Measurements from ENCODE around the gene FADS6.
A peak's percentile ranks its signal among the peaks of the same experiment; 100 is the strongest.

FADS6 gene

GRCh38 chr17:74864297-74864865, 29.1 kb downstream of the FADS6 start:
- H3K27me3 ChIP-seq (ENCODE audit: insufficient read depth, insufficient read length) = peaks cover 27% of the 10 kb centered on the region
- no peak overlapping the region for H3K4me3 ChIP-seq (ENCODE audit: insufficient read length, low read depth)
- no peak for DNase-seq (ENCODE audit: low read depth, low spot score)
- H3K9me3 ChIP-seq (ENCODE audit: insufficient read depth, low read length) = no peaks in the 10 kb centered on the region
- TF ChIP-seq SUZ12 (IDR thresholded peaks at IDR 0.05; ENCODE audit: extremely low read depth, insufficient read depth, insufficient read length) = no peak
- no peak for TF ChIP-seq ZNF274 (IDR thresholded peaks at IDR 0.05; ENCODE audit: low read depth, low read length)
- TF ChIP-seq YY1 (IDR thresholded peaks at IDR 0.05; ENCODE audit: insufficient read depth, insufficient read length) = no peak
- H3K4me1 ChIP-seq (ENCODE audit: insufficient read depth, insufficient read length) = peaks cover 18% of the 10 kb centered on the region
- H3K36me3 ChIP-seq (ENCODE audit: insufficient read depth, insufficient read length, low read length) = peaks cover 51% of the 10 kb centered on the region
- peak overlapping the region; percentile 50 for H3K9ac ChIP-seq (ENCODE audit: insufficient read length, low read depth)

GRCh38 chr17:74863420-74864296, 29.8 kb downstream of the FADS6 start:
- peaks cover 18% of the 10 kb centered on the region for H3K4me1 ChIP-seq (ENCODE audit: insufficient read depth, insufficient read length)
- peak overlapping the region; percentile 32 for H3K9ac ChIP-seq (ENCODE audit: insufficient read length, low read depth)
- peaks cover 45% of the 10 kb centered on the region for H3K36me3 ChIP-seq (ENCODE audit: insufficient read depth, insufficient read length, low read length)
- no peak for DNase-seq (ENCODE audit: low read depth, low spot score)
- H3K9me3 ChIP-seq (ENCODE audit: insufficient read depth, low read length) = no peaks in the 10 kb centered on the region
- H3K27me3 ChIP-seq (ENCODE audit: insufficient read depth, insufficient read length) = peaks cover 34% of the 10 kb centered on the region
- H3K4me3 ChIP-seq (ENCODE audit: insufficient read length, low read depth) = no peak overlapping the region
- TF ChIP-seq SUZ12 (IDR thresholded peaks at IDR 0.05; ENCODE audit: extremely low read depth, insufficient read depth, insufficient read length) (no peak), YY1 (IDR thresholded peaks at IDR 0.05; ENCODE audit: insufficient read depth, insufficient read length) (no peak), ZNF274 (IDR thresholded peaks at IDR 0.05; ENCODE audit: low read depth, low read length) (no peak)

GRCh38 chr17:74862919-74863318, 30.5 kb downstream of the FADS6 start:
- H3K9ac ChIP-seq (ENCODE audit: insufficient read length, low read depth) = peak overlapping the region; percentile 32
- TF ChIP-seq YY1 (IDR thresholded peaks at IDR 0.05; ENCODE audit: insufficient read depth, insufficient read length) (no peak), ZNF274 (IDR thresholded peaks at IDR 0.05; ENCODE audit: low read depth, low read length) (no peak), SUZ12 (IDR thresholded peaks at IDR 0.05; ENCODE audit: extremely low read depth, insufficient read depth, insufficient read length) (no peak)
- H3K36me3 ChIP-seq (ENCODE audit: insufficient read depth, insufficient read length, low read length) = peaks cover 39% of the 10 kb centered on the region
- H3K4me1 ChIP-seq (ENCODE audit: insufficient read depth, insufficient read length) = peaks cover 18% of the 10 kb centered on the region
- H3K9me3 ChIP-seq (ENCODE audit: insufficient read depth, low read length) = no peaks in the 10 kb centered on the region
- no peak for DNase-seq (ENCODE audit: low read depth, low spot score)
- peaks cover 39% of the 10 kb centered on the region for H3K27me3 ChIP-seq (ENCODE audit: insufficient read depth, insufficient read length)
- no peak overlapping the region for H3K4me3 ChIP-seq (ENCODE audit: insufficient read length, low read depth)

GRCh38 chr17:74862108-74862901, 31.1 kb downstream of the FADS6 start:
- Histone ChIP-seq H3K4me1 (ENCODE audit: insufficient read depth, insufficient read length) (peaks cover 18% of the 10 kb centered on the region), H3K4me3 (ENCODE audit: insufficient read length, low read depth) (peak overlapping the region; percentile 32), H3K9me3 (ENCODE audit: insufficient read depth, low read length) (no peaks in the 10 kb centered on the region), H3K9ac (ENCODE audit: insufficient read length, low read depth) (peak overlapping the region; percentile 61), H3K27me3 (ENCODE audit: insufficient read depth, insufficient read length) (peaks cover 45% of the 10 kb centered on the region), H3K36me3 (ENCODE audit: insufficient read depth, insufficient read length, low read length) (peaks cover 36% of the 10 kb centered on the region)
- DNase-seq (ENCODE audit: low read depth, low spot score) = no peak
- no peak for TF ChIP-seq ZNF274 (IDR thresholded peaks at IDR 0.05; ENCODE audit: low read depth, low read length)
- no peak for TF ChIP-seq YY1 (IDR thresholded peaks at IDR 0.05; ENCODE audit: insufficient read depth, insufficient read length)
- no peak for TF ChIP-seq SUZ12 (IDR thresholded peaks at IDR 0.05; ENCODE audit: extremely low read depth, insufficient read depth, insufficient read length)

- H3K4me1 ChIP-seq (ENCODE audit: insufficient read depth, insufficient read length) = peaks cover 18% of the 10 kb centered on the region
- H3K27me3 ChIP-seq (ENCODE audit: insufficient read depth, insufficient read length) = peaks cover 51% of the 10 kb centered on the region
Measured at GRCh38 chr17:74861662-74862107, 31.7 kb downstream of the FADS6 start.

GRCh38 chr17:74860872-74861661, 32.4 kb downstream of the FADS6 start:
- Histone ChIP-seq H3K9ac (ENCODE audit: insufficient read length, low read depth) (peak overlapping the region; percentile 76), H3K27me3 (ENCODE audit: insufficient read depth, insufficient read length) (peaks cover 54% of the 10 kb centered on the region), H3K4me1 (ENCODE audit: insufficient read depth, insufficient read length) (peaks cover 18% of the 10 kb centered on the region), H3K4me3 (ENCODE audit: insufficient read length, low read depth) (peak overlapping the region; percentile 32), H3K9me3 (ENCODE audit: insufficient read depth, low read length) (no peaks in the 10 kb centered on the region), H3K36me3 (ENCODE audit: insufficient read depth, insufficient read length, low read length) (peaks cover 28% of the 10 kb centered on the region)
- peak; percentile 2 for TF ChIP-seq SUZ12 (IDR thresholded peaks at IDR 0.05; ENCODE audit: extremely low read depth, insufficient read depth, insufficient read length)
- no peak for TF ChIP-seq YY1 (IDR thresholded peaks at IDR 0.05; ENCODE audit: insufficient read depth, insufficient read length)
- TF ChIP-seq ZNF274 (IDR thresholded peaks at IDR 0.05; ENCODE audit: low read depth, low read length) = no peak
- no peak for DNase-seq (ENCODE audit: low read depth, low spot score)

More at GRCh38 chr17:74861662-74862107, 31.7 kb downstream of the FADS6 start:
- TF ChIP-seq YY1 (IDR thresholded peaks at IDR 0.05; ENCODE audit: insufficient read depth, insufficient read length) = no peak
- TF ChIP-seq ZNF274 (IDR thresholded peaks at IDR 0.05; ENCODE audit: low read depth, low read length) = no peak
- TF ChIP-seq SUZ12 (IDR thresholded peaks at IDR 0.05; ENCODE audit: extremely low read depth, insufficient read depth, insufficient read length) = no peak
- H3K9me3 ChIP-seq (ENCODE audit: insufficient read depth, low read length) = no peaks in the 10 kb centered on the region
- H3K4me3 ChIP-seq (ENCODE audit: insufficient read length, low read depth) = peak overlapping the region; percentile 32
- DNase-seq (ENCODE audit: low read depth, low spot score) = no peak
- peaks cover 34% of the 10 kb centered on the region for H3K36me3 ChIP-seq (ENCODE audit: insufficient read depth, insufficient read length, low read length)
- peak overlapping the region; percentile 61 for H3K9ac ChIP-seq (ENCODE audit: insufficient read length, low read depth)
